GM23338 (cell line): ENCODE results near the gene VCPKMT. TPM values are rescaled to one million over a fixed set of nuclear protein-coding genes. Genes with fewer than 3 reads are reported as not detected.

Source experiments
- ATAC-seq: fragments of 200-7000 bp; cut with Tn5 transposase; 3 replicates; pipeline ENCODE4 v1.9.1; 2020
- DNase-seq: peaks from one replicate; pipeline ENCODE4 v3.0.0-alpha.2; 2015; ENCODE audit warnings: low spot score
- H2AFZ ChIP-seq: fragments of 200-600 bp; sonication (generic); 2 replicates; pipeline ENCODE4 v1.8.0; 2016; ENCODE audit warnings: antibody characterized with exemption, mild to moderate bottlenecking, moderate library complexity
- H3F3A ChIP-seq: fragments of 200-600 bp; sonication (generic); replicated peaks from 2 replicates; pipeline ENCODE4 v1.8.0; 2017; ENCODE audit warnings: antibody characterized with exemption, mixed run types, low read depth
- H3K27ac ChIP-seq: fragments of 200-600 bp; sonication (generic); 2 replicates; pipeline ENCODE4 v1.6.1; 2016; ENCODE audit warnings: low read depth
- H3K27me3 ChIP-seq: fragments of 200-600 bp; sonication (generic); 2 replicates; pipeline ENCODE4 v1.8.0; 2016; ENCODE audit warnings: mild to moderate bottlenecking, mixed run types, moderate library complexity; ENCODE audit not compliant: insufficient read depth
- H3K36me3 ChIP-seq: fragments of 200-600 bp; sonication (generic); 2 replicates; pipeline ENCODE4 v1.8.0; 2016; ENCODE audit warnings: mild to moderate bottlenecking; ENCODE audit not compliant: insufficient read depth
- H3K4me1 ChIP-seq: fragments of 200-600 bp; sonication (generic); 2 replicates; pipeline ENCODE4 v1.8.0; 2016; ENCODE audit warnings: mild to moderate bottlenecking, moderate library complexity; ENCODE audit not compliant: insufficient read depth
- H3K4me2 ChIP-seq: fragments of 200-600 bp; sonication (generic); 2 replicates; pipeline ENCODE4 v1.7.1; 2017; ENCODE audit warnings: mixed run types
- H3K4me3 ChIP-seq: fragments of 200-600 bp; sonication (generic); 2 replicates; pipeline ENCODE4 v1.6.1; 2016; ENCODE audit warnings: mixed run types
- H3K79me2 ChIP-seq: fragments of 200-600 bp; sonication (generic); replicated peaks from 2 replicates; pipeline ENCODE4 v1.8.0; 2017; ENCODE audit warnings: mild to moderate bottlenecking; ENCODE audit not compliant: insufficient read depth
- H3K9me2 ChIP-seq: fragments of 200-600 bp; sonication (generic); 2 replicates; pipeline ENCODE4 v1.8.0; 2017; ENCODE audit not compliant: insufficient read depth
- H4K20me1 ChIP-seq: fragments of 200-600 bp; sonication (generic); replicated peaks from 2 replicates; pipeline ENCODE4 v1.8.0; 2017; ENCODE audit warnings: mild to moderate bottlenecking; ENCODE audit not compliant: insufficient read depth
- H3K27ac Mint-ChIP-seq: 2 replicates; pipeline ENCODE4 v1.8.0; 2020; ENCODE audit warnings: inconsistent platforms, mild to moderate bottlenecking, moderate library complexity, mixed read lengths
- H3K27me3 Mint-ChIP-seq: 3 replicates; pipeline ENCODE4 v1.8.0; 2022; ENCODE audit warnings: low read depth, mild to moderate bottlenecking, moderate library complexity, mixed read lengths, inconsistent platforms; ENCODE audit not compliant: insufficient read depth, poor library complexity
- H3K36me3 Mint-ChIP-seq: 3 replicates; pipeline ENCODE4 v1.8.0; 2021; ENCODE audit warnings: low read depth, mild to moderate bottlenecking, inconsistent platforms, moderate library complexity, mixed read lengths
- H3K4me1 Mint-ChIP-seq: 3 replicates; pipeline ENCODE4 v1.8.0; 2020; ENCODE audit warnings: mild to moderate bottlenecking, inconsistent platforms, mixed read lengths
- H3K4me3 Mint-ChIP-seq: 3 replicates; pipeline ENCODE4 v1.8.0; 2021; ENCODE audit warnings: moderate library complexity, mild to moderate bottlenecking, inconsistent platforms, mixed read lengths
- H3K9me3 Mint-ChIP-seq: 3 replicates; pipeline ENCODE4 v1.8.0; 2020; ENCODE audit warnings: moderate library complexity, mild to moderate bottlenecking, inconsistent platforms, mixed read lengths
- EZH2 ChIP-seq: fragments of 200-600 bp; sonication (generic); IDR thresholded peaks from one replicate; pipeline ENCODE4 v1.8.0; 2017; ENCODE audit warnings: antibody characterized with exemption, mild to moderate bottlenecking, low read depth; ENCODE audit not compliant: unreplicated experiment
- NANOG ChIP-seq: IDR thresholded peaks from 2 replicates; pipeline ENCODE4 v1.6.1; 2016; ENCODE audit warnings: antibody characterized with exemption, borderline replicate concordance
- POLR2AphosphoS5 ChIP-seq: IDR thresholded peaks from 2 replicates; pipeline ENCODE4 v1.6.1; 2016; ENCODE audit warnings: antibody characterized with exemption, low read depth
- REST ChIP-seq: IDR thresholded peaks from one replicate; pipeline ENCODE4 v1.6.1; 2018; ENCODE audit warnings: antibody characterized with exemption; ENCODE audit not compliant: unreplicated experiment
- STAT1 ChIP-seq: IDR thresholded peaks from one replicate; pipeline ENCODE4 v1.6.1; 2016; ENCODE audit warnings: antibody characterized with exemption; ENCODE audit not compliant: unreplicated experiment
- ZNF114 ChIP-seq: fragments of 250-450 bp; sonication (Bioruptor Pico); IDR thresholded peaks from 2 replicates; pipeline ENCODE4 v1.5.0; 2020; ENCODE audit warnings: mild to moderate bottlenecking, moderate library complexity
- ZNF331 ChIP-seq: fragments of 250-450 bp; sonication (Bioruptor Pico); IDR thresholded peaks from 2 replicates; pipeline ENCODE4 v1.5.0; 2020; ENCODE audit warnings: low read depth, mild to moderate bottlenecking, moderate library complexity
- polyA plus RNA-seq: library from polyadenylated mRNA; unstranded; fragments of >200 nt; fragmentation: Nextera tagmentation; extraction: Ambion mirVana; gene quantifications from 2 replicates; pipeline ENCODE4 v1.2.1, GENCODE V29; 2016
- total RNA-seq: library from RNA; depleted of rRNA; stranded (reverse); fragments of >200 nt; shearing (Covaris generic); gene quantifications from 2 replicates; pipeline ENCODE4 v1.2.3, GENCODE V29; 2014
- TF ChIP-seq, protein P1 (sequence below): IDR thresholded peaks from 2 replicates; pipeline ENCODE4 v1.6.1; 2016; ENCODE audit warnings: antibody characterized with exemption
- TF ChIP-seq, protein P2 (sequence below): fragments of 250-450 bp; sonication (Bioruptor Pico); IDR thresholded peaks from 2 replicates; pipeline ENCODE4 v1.5.0; 2020; ENCODE audit warnings: mild to moderate bottlenecking, moderate library complexity

VCPKMT gene
- total and polyA plus RNA-seq, 2 experiments from 2014 or later = 12.3 to 15.8 TPM

DNA sequence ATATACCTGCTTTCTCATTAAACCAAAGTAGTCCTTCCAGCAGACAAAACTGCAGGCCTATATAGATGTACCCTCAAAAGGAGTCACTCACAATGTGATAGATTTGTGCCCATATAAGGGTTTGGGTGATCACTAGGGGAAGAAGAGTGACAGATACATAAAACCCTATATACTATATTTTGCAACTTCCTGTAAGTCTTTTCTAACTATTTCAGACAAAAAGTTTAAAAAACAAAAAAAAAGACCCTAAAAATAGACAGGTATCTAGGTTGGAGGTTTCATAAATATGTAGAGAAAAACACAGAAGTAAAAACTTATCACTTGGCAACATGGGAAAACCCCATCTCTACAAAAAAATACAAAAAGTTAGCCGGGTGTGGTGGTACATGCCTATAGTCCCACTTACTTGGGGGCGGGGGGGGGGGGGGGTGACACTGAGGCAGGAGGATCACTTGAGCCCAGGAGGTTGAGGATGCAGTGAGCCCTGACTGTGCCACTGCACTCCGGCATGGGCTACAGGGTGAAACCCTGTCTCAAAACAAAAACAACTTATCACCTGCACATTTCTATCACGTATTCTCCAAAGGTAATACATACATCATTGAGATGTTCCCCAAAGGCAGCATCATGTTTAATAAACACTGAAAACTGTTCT, 2.9 kb downstream of the VCPKMT start:
- H3K4me1 ChIP-seq = peaks cover 22% of the 10 kb centered on the region
- peaks cover 42% of the 10 kb centered on the region for H3K79me2 ChIP-seq
- H3K4me3 ChIP-seq = no peak overlapping the region
- H2AFZ ChIP-seq = no peak overlapping the region
- no peaks in the 10 kb centered on the region for H3K9me2 ChIP-seq
- H3F3A ChIP-seq = no peaks in the 10 kb centered on the region
- DNase-seq (no peak), ATAC-seq (no peak)
- Mint-ChIP-seq H3K27me3 (peaks cover 6% of the 10 kb centered on the region), H3K9me3 (no peaks in the 10 kb centered on the region), H3K36me3 (peaks cover 74% of the 10 kb centered on the region), H3K4me3 (peak overlapping the region; percentile 17; the same call in 1 of the 3 replicates), H3K4me1 (peaks cover 17% of the 10 kb centered on the region; the same call in 2 of the 3 replicates), H3K27ac (no peak overlapping the region)
- TF ChIP-seq, protein P1, sequence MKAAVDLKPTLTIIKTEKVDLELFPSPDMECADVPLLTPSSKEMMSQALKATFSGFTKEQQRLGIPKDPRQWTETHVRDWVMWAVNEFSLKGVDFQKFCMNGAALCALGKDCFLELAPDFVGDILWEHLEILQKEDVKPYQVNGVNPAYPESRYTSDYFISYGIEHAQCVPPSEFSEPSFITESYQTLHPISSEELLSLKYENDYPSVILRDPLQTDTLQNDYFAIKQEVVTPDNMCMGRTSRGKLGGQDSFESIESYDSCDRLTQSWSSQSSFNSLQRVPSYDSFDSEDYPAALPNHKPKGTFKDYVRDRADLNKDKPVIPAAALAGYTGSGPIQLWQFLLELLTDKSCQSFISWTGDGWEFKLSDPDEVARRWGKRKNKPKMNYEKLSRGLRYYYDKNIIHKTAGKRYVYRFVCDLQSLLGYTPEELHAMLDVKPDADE = no peak
- TF ChIP-seq REST = no peak
- no peak for TF ChIP-seq STAT1
- TF ChIP-seq POLR2AphosphoS5 = no peak
- TF ChIP-seq, protein P2, sequence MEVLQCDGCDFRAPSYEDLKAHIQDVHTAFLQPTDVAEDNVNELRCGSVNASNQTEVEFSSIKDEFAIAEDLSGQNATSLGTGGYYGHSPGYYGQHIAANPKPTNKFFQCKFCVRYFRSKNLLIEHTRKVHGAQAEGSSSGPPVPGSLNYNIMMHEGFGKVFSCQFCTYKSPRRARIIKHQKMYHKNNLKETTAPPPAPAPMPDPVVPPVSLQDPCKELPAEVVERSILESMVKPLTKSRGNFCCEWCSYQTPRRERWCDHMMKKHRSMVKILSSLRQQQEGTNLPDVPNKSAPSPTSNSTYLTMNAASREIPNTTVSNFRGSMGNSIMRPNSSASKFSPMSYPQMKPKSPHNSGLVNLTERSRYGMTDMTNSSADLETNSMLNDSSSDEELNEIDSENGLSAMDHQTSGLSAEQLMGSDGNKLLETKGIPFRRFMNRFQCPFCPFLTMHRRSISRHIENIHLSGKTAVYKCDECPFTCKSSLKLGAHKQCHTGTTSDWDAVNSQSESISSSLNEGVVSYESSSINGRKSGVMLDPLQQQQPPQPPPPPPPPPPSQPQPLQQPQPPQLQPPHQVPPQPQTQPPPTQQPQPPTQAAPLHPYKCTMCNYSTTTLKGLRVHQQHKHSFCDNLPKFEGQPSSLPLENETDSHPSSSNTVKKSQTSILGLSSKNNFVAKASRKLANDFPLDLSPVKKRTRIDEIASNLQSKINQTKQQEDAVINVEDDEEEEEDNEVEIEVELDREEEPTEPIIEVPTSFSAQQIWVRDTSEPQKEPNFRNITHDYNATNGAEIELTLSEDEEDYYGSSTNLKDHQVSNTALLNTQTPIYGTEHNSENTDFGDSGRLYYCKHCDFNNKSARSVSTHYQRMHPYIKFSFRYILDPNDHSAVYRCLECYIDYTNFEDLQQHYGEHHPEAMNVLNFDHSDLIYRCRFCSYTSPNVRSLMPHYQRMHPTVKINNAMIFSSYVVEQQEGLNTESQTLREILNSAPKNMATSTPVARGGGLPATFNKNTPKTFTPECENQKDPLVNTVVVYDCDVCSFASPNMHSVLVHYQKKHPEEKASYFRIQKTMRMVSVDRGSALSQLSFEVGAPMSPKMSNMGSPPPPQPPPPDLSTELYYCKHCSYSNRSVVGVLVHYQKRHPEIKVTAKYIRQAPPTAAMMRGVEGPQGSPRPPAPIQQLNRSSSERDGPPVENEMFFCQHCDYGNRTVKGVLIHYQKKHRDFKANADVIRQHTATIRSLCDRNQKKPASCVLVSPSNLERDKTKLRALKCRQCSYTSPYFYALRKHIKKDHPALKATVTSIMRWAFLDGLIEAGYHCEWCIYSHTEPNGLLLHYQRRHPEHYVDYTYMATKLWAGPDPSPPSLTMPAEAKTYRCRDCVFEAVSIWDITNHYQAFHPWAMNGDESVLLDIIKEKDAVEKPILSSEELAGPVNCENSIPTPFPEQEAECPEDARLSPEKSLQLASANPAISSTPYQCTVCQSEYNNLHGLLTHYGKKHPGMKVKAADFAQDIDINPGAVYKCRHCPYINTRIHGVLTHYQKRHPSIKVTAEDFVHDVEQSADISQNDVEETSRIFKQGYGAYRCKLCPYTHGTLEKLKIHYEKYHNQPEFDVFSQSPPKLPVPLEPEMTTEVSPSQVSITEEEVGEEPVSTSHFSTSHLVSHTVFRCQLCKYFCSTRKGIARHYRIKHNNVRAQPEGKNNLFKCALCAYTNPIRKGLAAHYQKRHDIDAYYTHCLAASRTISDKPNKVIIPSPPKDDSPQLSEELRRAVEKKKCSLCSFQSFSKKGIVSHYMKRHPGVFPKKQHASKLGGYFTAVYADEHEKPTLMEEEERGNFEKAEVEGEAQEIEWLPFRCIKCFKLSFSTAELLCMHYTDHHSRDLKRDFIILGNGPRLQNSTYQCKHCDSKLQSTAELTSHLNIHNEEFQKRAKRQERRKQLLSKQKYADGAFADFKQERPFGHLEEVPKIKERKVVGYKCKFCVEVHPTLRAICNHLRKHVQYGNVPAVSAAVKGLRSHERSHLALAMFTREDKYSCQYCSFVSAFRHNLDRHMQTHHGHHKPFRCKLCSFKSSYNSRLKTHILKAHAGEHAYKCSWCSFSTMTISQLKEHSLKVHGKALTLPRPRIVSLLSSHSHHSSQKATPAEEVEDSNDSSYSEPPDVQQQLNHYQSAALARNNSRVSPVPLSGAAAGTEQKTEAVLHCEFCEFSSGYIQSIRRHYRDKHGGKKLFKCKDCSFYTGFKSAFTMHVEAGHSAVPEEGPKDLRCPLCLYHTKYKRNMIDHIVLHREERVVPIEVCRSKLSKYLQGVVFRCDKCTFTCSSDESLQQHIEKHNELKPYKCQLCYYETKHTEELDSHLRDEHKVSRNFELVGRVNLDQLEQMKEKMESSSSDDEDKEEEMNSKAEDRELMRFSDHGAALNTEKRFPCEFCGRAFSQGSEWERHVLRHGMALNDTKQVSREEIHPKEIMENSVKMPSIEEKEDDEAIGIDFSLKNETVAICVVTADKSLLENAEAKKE (CRISPR knock-in tag) = no peak
- TF ChIP-seq ZNF114 (CRISPR knock-in tag) = no peak
- TF ChIP-seq ZNF331 (CRISPR knock-in tag) = no peak
- TF ChIP-seq NANOG = no peak
- TF ChIP-seq EZH2 = no peak
- H3K4me2 ChIP-seq = no peak overlapping the region
- H4K20me1 ChIP-seq = no peaks in the 10 kb centered on the region
- no peak overlapping the region for H3K27ac ChIP-seq
- H3K36me3 ChIP-seq = peaks cover 55% of the 10 kb centered on the region
- no peaks in the 10 kb centered on the region for H3K27me3 ChIP-seq
